ENCODE results near the gene MYO10. TPM values are rescaled to one million over a fixed set of nuclear protein-coding genes. Genes with fewer than 3 reads are reported as not detected.

The MYO10 gene
- total and polyA plus RNA-seq, 2 experiments from 2014 or later = 119 to 276 TPM

GRCh38 chr5:16914108-16914435 is 22.0 kb downstream of the MYO10 start (continued):
- TF ChIP-seq EZH2phosphoT487 (IDR thresholded peaks at IDR 0.05; ENCODE audit: unreplicated experiment) = no peak
- no peak for TF ChIP-seq ZNF114 (CRISPR knock-in tag; IDR thresholded peaks at IDR 0.05)
- no peak for TF ChIP-seq ETS1 (IDR thresholded peaks at IDR 0.05)

- Histone ChIP-seq H4K20me1 (replicated peaks; ENCODE audit: insufficient read depth) (peaks cover 14% of the 10 kb centered on the region), H3K27ac (ENCODE audit: low read depth) (no peak overlapping the region), H3F3A (replicated peaks; ENCODE audit: low read depth) (no peaks in the 10 kb centered on the region), H2AFZ (no peak overlapping the region), H3K36me3 (ENCODE audit: insufficient read depth) (no peaks in the 10 kb centered on the region), H3K79me2 (replicated peaks; ENCODE audit: insufficient read depth) (peaks cover 97% of the 10 kb centered on the region), H3K4me1 (ENCODE audit: insufficient read depth) (no peaks in the 10 kb centered on the region; the same call in 1 of the 2 replicates), H3K4me3 (no peak overlapping the region), H3K9me2 (ENCODE audit: insufficient read depth) (no peaks in the 10 kb centered on the region), H3K27me3 (ENCODE audit: insufficient read depth) (no peaks in the 10 kb centered on the region), H3K4me2 (no peak overlapping the region)
- Mint-ChIP-seq H3K27me3 (ENCODE audit: insufficient read depth, low read depth, poor library complexity) (peaks cover 6% of the 10 kb centered on the region), H3K36me3 (ENCODE audit: low read depth) (peaks cover 21% of the 10 kb centered on the region), H3K9me3 (peaks cover 13% of the 10 kb centered on the region), H3K4me3 (no peak overlapping the region), H3K27ac (no peak overlapping the region), H3K4me1 (peaks cover 19% of the 10 kb centered on the region; the same call in 2 of the 3 replicates)
- TF ChIP-seq EZH2 (IDR thresholded peaks at IDR 0.05; ENCODE audit: low read depth, unreplicated experiment) (no peak), STAT1 (IDR thresholded peaks at IDR 0.05; ENCODE audit: unreplicated experiment) (no peak), ZNF114 (CRISPR knock-in tag; IDR thresholded peaks at IDR 0.05) (no peak), ETS1 (IDR thresholded peaks at IDR 0.05) (no peak), ZNF331 (CRISPR knock-in tag; IDR thresholded peaks at IDR 0.05; ENCODE audit: low read depth) (no peak), ZNF462 (CRISPR knock-in tag; IDR thresholded peaks at IDR 0.05) (no peak), REST (IDR thresholded peaks at IDR 0.05; ENCODE audit: unreplicated experiment) (no peak), CREB1 (CRISPR knock-in tag; IDR thresholded peaks at IDR 0.05; ENCODE audit: low read depth) (no peak), NANOG (IDR thresholded peaks at IDR 0.05; ENCODE audit: borderline replicate concordance) (no peak)
- no peak for ATAC-seq
- DNase-seq (ENCODE audit: low spot score) = no peak
Observed at GRCh38 chr5:16913187-16914107, 22.6 kb downstream of the MYO10 start.

Measured in GM23338 (cell line).